SK-N-MC (cell line): ENCODE results near the gene GJB5.

Experiments used
- EZH2 ChIP-seq: fragments of 200-600 bp; sonication (generic); IDR thresholded peaks from one replicate; pipeline ENCODE4 v1.6.1; 2017; ENCODE audit warnings: antibody characterized with exemption
- FOXP2 ChIP-seq: optimal IDR thresholded peaks from 2 replicates; pipeline ENCODE3; 2011; ENCODE audit warnings: mild to moderate bottlenecking, moderate library complexity; ENCODE audit not compliant: insufficient read depth; ENCODE audit errors: extremely low read length, control extremely low read depth
- POLR2AphosphoS5 ChIP-seq: IDR thresholded peaks from 2 replicates; pipeline ENCODE4 v1.6.1; 2012; ENCODE audit warnings: mild to moderate bottlenecking, low read depth, low read length, borderline replicate concordance

- no peak for TF ChIP-seq EZH2
- TF ChIP-seq FOXP2 = no peak
- no peak for TF ChIP-seq POLR2AphosphoS5
These were observed 25.1 kb downstream of the GJB5 start for GRCh38 chr1:34779962-34780361.
